Type B pancreatic cell (in vitro differentiated cells): Measurements from ENCODE around the gene DPP6. TPM values are rescaled to one million over a fixed set of nuclear protein-coding genes. Genes with fewer than 3 reads are reported as not detected.

Source experiments
- DNase-seq: peaks from one replicate; pipeline ENCODE4 v3.0.0; 2021; ENCODE audit warnings: mixed read lengths; ENCODE audit not compliant: unreplicated experiment; ENCODE audit errors: extremely low spot score
- H3K27ac Mint-ChIP-seq: 2 replicates; pipeline ENCODE4 v1.8.0; 2021; ENCODE audit warnings: mild to moderate bottlenecking, mixed read lengths
- H3K27me3 Mint-ChIP-seq: 2 replicates; pipeline ENCODE4 v1.8.0; 2021; ENCODE audit warnings: mixed read lengths
- H3K36me3 Mint-ChIP-seq: 2 replicates; pipeline ENCODE4 v1.8.0; 2021; ENCODE audit warnings: mixed read lengths
- H3K4me1 Mint-ChIP-seq: one replicate; pipeline ENCODE4 v1.8.0; 2021; ENCODE audit warnings: mixed read lengths; ENCODE audit not compliant: unreplicated experiment
- H3K4me3 Mint-ChIP-seq: 2 replicates; pipeline ENCODE4 v1.8.0; 2021; ENCODE audit warnings: mild to moderate bottlenecking, mixed read lengths
- H3K9me3 Mint-ChIP-seq: 2 replicates; pipeline ENCODE4 v1.8.0; 2021; ENCODE audit warnings: mixed read lengths
- total RNA-seq: library from RNA; stranded (reverse); gene quantifications from 2 replicates; pipeline ENCODE4 v1.2.1, GENCODE V29; 2021; ENCODE audit warnings: low replicate concordance
- TF ChIP-seq, protein P1 (sequence below): fragments of 200-600 bp; sonication (generic); conservative IDR thresholded peaks from 2 replicates; pipeline ENCODE4 v1.5.0; 2021; ENCODE audit warnings: antibody characterized with exemption, mild to moderate bottlenecking

The DPP6 gene
- total RNA-seq, 1 donor from 2014 or later, result 4.1 TPM

GRCh38 chr7:154877031-154877430, 824.8 kb downstream of the DPP6 start:
- TF ChIP-seq, protein P1, sequence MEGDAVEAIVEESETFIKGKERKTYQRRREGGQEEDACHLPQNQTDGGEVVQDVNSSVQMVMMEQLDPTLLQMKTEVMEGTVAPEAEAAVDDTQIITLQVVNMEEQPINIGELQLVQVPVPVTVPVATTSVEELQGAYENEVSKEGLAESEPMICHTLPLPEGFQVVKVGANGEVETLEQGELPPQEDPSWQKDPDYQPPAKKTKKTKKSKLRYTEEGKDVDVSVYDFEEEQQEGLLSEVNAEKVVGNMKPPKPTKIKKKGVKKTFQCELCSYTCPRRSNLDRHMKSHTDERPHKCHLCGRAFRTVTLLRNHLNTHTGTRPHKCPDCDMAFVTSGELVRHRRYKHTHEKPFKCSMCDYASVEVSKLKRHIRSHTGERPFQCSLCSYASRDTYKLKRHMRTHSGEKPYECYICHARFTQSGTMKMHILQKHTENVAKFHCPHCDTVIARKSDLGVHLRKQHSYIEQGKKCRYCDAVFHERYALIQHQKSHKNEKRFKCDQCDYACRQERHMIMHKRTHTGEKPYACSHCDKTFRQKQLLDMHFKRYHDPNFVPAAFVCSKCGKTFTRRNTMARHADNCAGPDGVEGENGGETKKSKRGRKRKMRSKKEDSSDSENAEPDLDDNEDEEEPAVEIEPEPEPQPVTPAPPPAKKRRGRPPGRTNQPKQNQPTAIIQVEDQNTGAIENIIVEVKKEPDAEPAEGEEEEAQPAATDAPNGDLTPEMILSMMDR, result no peak
- no peaks in the 10 kb centered on the region for H3K9me3 Mint-ChIP-seq
- no peaks in the 10 kb centered on the region for H3K36me3 Mint-ChIP-seq

DNA sequence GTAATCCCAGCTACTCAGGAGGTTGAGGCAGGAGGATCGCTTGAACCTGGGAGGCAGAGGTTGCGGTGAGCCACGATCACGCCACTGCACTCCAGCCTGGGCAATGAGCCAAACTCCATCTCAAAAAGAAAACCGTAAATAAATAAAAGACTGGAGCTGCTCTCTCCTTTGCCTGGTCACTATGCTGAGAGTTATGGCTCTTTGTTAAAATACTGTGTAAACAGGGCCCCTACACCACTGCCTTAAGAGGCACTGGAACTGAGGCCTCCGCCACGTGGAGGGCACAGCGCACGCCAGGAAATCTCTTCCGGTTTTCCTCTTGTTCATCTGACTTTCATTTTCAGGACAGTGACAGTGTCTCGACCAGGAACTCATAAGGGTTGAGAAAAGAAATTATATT, 827.4 kb downstream of the DPP6 start:
- no peak for DNase-seq
- H3K4me1 Mint-ChIP-seq, result no peaks in the 10 kb centered on the region
- peaks cover 8% of the 10 kb centered on the region for H3K27me3 Mint-ChIP-seq
- no peak overlapping the region for H3K27ac Mint-ChIP-seq
- no peak overlapping the region for H3K4me3 Mint-ChIP-seq
- TF ChIP-seq, protein P1, result no peak
- no peaks in the 10 kb centered on the region for H3K9me3 Mint-ChIP-seq
- no peaks in the 10 kb centered on the region for H3K36me3 Mint-ChIP-seq

More at GRCh38 chr7:154877031-154877430, 824.8 kb downstream of the DPP6 start:
- DNase-seq, result no peak
- Mint-ChIP-seq H3K27ac (no peak overlapping the region), H3K4me3 (no peak overlapping the region), H3K27me3 (peaks cover 16% of the 10 kb centered on the region), H3K4me1 (no peaks in the 10 kb centered on the region)

- H3K27me3 Mint-ChIP-seq, result peaks cover 8% of the 10 kb centered on the region
- no peaks in the 10 kb centered on the region for H3K36me3 Mint-ChIP-seq
- no peak overlapping the region for H3K27ac Mint-ChIP-seq
- DNase-seq, result no peak
- H3K9me3 Mint-ChIP-seq, result no peaks in the 10 kb centered on the region
- TF ChIP-seq, protein P1, result no peak
- H3K4me3 Mint-ChIP-seq, result no peak overlapping the region
- no peaks in the 10 kb centered on the region for H3K4me1 Mint-ChIP-seq
Observed at GRCh38 chr7:154880513-154880912, 828.3 kb downstream of the DPP6 start.

DNA sequence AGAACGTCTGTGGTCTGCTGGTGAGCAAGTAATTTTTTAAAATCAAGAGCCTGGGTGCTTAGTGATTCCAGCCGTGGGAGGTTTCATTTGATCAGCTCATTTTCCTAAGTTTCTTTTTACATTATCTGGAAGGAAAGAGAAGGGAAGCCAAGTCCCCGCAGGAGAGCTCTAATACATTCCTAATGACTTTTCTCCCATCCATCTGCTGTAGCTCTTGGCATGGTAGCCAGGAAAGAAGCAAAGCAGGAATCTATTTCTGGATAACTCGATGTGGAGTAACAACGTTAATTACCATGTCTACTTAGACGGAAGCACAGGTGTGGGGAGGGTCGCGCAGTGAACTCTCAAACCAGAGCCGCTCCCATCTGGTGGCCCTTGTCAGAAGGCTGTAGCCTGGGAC, 828.8 kb downstream of the DPP6 start:
- peaks cover 8% of the 10 kb centered on the region for H3K27me3 Mint-ChIP-seq
- H3K9me3 Mint-ChIP-seq, result no peaks in the 10 kb centered on the region
- H3K36me3 Mint-ChIP-seq, result no peaks in the 10 kb centered on the region
- DNase-seq, result no peak
- H3K4me1 Mint-ChIP-seq, result no peaks in the 10 kb centered on the region
- H3K4me3 Mint-ChIP-seq, result no peak overlapping the region
- TF ChIP-seq, protein P1, result no peak
- no peak overlapping the region for H3K27ac Mint-ChIP-seq

DNA sequence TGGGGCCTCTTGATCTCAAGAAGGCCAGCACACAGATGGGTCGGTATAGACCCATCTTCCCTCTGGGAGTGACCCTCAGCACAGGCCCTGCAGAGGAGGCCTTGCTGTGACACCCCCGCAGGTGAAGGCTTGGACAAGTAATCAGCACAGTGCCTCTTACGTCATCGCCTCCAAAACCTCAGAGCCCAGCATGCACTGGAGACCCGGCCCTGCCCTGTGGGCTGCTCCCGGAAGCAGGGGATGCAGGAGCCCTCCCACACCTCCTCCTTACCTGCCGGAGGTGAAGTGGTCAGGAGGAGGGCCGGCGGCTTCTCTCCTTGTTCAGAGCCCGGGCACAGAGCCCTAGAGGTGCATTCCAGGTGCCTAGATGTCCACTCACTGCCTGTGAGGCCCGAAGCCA, 829.3 kb downstream of the DPP6 start:
- TF ChIP-seq, protein P1, result no peak

DNA sequence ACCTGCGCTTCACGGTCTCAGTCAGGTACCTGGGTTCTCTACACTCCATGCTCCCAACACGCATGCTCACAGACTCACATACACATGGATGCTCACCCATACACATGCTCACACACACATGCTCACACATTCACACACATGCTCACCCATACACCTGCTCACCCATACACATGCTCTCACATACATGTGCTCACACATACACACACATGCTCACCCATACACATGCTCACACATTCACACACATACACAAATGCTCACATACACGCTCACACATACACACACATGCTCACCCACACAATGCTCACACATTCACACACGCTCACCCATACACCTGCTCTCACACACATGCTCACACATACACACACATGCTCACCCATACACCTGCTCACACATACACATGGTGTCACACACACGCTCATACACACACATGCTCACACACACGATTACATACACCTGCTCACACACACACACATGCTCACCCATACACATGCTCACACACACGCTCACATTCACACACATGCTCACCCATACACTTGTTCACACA, 830.8 kb downstream of the DPP6 start:
- Mint-ChIP-seq H3K27me3 (no peaks in the 10 kb centered on the region), H3K9me3 (no peaks in the 10 kb centered on the region), H3K4me1 (no peaks in the 10 kb centered on the region), H3K4me3 (no peak overlapping the region), H3K27ac (no peak overlapping the region), H3K36me3 (no peaks in the 10 kb centered on the region)
- TF ChIP-seq, protein P1, result no peak
- DNase-seq, result no peak

More for the DNA sequence above, 829.3 kb downstream of the DPP6 start:
- Mint-ChIP-seq H3K9me3 (no peaks in the 10 kb centered on the region), H3K36me3 (no peaks in the 10 kb centered on the region), H3K27me3 (peaks cover 3% of the 10 kb centered on the region), H3K4me1 (no peaks in the 10 kb centered on the region), H3K27ac (no peak overlapping the region), H3K4me3 (no peak overlapping the region)
- DNase-seq, result no peak
